GM21717 (cell line): ENCODE results near the gene WFS1.

Experiments used
- ATAC-seq: cut with Tn5 transposase; IDR thresholded peaks from one replicate; pipeline ENCODE4 v1.9.1; 2021; ENCODE audit warnings: mild to moderate bottlenecking, moderate library complexity; ENCODE audit not compliant: unreplicated experiment

WFS1 gene

DNA sequence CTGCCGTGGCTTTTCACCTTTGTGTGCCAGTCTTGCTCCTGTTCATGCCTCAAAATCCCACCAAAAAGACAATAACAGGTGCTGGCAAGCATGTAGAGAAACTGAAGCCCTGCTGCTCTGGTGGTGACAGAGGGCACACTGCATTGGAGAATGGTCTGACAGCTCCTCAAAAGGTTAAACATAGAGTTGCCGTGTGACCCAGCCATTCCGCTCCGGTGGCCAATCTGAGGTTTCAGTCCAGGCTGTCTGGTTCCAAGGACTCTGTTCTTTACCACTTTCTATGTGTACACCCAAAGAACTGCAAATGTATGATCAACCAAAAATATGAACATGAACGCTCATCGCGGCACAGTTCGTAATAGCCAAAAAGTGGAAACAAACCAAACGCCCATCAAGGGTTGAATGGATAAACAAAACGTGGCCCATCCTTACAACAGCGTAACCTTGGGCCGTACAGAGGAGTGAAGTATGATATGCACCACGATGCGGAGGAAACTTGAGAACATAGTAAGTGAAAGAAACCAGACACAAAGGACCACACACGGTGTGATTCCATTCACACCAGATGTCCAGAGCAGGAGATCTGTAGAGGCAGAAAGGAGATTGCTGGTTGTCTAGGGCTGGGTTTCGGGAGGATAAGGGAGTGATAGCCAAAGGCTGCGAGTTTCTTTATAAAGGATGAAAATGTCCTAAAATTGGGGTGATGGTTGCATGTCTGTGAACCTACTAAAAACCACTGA is 33.6 kb upstream of the WFS1 start:
- ATAC-seq: no peak

DNA sequence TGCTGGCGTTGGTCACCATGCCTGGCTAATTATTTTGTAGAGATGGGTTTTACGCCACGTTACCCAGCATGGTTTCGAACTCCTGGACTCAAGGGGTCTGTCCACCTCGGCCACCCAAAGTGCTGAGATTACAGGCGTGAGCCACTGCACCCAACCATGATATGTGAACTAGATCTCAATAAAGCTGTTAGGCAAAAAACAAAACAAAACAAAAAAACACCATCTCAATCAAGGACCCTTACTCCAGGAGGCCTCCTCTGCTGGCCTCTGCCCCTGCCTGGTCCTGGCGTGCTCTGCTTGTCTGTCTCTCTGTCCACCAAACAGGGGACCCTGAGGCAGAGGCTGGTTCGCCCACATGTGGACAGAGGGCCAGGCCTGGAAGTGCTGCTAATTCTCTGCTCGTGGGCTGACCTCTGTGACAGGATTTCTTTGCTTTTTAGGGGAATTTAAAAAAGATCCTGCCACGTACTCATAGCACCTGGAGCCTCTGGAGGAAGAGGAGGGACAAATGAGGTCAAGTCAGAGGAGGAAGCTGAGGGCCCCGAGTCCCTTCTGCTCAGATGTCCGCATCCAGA is 32.7 kb upstream of the WFS1 start:
- no peak for ATAC-seq

DNA sequence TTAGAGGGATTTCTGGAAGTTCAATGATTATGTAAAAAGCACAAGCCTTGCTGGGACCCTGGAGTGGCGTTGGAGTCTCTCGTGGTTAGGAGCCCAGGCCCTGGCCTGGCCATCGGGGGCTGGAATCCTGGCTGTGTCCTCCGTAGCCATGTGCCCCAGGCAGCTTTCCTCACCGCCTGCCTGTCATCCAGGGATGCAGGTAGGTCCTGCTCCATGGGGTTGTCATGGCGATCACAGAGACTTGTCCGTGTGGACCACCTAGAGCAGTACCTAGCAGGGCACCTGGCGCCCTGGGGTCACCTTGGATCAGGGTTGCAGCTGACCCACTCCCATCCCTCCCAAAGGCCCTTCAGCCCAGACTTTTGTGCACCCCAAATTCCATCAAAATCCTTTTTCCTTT is 30.2 kb upstream of the WFS1 start:
- no peak for ATAC-seq

DNA sequence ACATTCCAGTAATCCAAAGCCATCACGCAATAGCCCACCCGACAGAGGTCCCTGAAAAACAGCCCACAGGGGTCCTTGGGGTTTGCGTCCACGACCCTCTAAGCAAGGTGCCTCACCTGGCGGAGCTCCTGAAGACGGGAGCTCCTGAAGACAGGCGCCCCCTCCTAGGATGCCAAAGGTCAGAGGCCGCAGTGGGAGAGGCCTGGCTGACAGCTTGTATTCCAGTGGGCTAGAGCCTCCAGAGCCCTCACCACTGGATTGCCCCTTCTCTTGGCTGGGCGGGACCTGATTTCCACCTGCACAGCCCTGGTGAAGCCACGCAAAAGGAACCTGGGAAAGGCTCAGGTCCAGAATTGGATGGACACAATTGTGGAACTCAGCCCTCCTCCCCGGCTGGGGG is 29.7 kb upstream of the WFS1 start:
- ATAC-seq: no peak

DNA sequence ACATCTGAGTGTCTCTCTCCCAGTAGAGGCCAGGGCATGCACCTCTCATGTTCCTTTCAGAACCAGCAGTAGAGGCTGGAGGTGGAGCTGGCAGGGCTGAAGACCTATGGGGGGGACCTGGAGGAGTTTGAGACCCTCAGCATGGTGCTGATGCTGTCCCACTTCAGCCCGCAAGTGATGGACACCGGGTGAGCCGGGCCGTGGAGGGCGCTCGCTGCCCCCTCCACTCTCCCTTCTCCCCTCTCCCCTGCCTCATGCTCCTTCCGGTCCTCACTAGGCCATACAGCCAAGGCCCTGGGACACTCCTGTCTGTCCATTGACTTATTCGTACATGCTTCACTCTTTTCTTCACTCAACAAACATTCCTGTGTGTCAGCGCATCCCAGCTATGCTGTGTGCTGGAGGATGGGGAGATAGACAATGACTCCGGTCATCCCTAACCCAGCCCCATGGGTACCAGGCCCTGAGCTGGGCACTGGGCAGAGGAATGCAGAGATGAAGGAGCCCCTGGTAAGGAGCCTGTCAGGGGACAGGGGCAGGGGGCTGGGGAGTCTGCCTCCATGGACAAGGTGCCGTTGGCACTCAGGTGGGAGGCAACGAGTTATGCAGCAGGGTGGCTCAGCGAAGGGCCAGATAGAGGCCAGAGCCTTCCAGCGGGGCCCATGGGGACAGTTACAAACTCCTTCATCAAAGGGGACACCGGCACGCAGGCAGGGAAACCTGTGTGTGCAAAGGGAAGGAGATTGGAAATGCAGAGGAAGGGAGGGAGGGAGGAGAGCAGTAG is 28.4 kb upstream of the WFS1 start:
- no peak for ATAC-seq

DNA sequence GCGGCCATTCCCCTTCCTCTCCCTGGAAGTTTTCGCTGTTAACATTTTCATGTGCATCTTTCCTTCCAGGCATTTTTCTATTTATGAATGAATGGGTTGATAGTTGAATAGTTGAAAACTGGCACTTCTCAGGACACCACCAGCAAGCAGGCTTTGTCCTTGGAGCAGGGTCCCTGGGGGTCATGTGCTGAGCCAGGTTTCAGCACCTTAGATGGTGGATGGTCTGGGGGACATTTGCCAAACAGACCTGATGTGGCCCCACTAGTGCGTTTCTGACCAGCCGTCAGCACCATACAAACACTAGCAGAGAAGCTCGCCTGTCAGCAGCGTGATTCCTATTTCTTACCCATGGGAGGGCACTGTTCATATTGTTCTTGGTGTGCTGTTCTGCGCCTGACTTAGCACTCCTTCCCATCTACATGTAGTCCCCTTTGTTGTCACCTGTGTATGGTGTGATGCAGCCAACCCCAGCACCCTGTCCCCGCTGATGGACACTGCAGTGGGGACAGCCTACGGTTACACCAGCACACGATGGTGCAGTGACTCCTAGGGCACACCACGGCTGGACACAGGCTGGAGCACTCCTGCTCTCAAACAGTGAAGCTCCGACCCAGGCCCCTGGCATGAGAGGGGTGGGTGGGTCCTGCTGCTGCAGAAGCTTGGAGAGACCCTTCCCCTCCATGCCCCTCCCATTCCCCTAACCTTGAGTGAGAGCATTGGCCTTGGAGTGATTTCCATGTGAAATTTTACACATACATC is 27.2 kb upstream of the WFS1 start:
- no peak for ATAC-seq

DNA sequence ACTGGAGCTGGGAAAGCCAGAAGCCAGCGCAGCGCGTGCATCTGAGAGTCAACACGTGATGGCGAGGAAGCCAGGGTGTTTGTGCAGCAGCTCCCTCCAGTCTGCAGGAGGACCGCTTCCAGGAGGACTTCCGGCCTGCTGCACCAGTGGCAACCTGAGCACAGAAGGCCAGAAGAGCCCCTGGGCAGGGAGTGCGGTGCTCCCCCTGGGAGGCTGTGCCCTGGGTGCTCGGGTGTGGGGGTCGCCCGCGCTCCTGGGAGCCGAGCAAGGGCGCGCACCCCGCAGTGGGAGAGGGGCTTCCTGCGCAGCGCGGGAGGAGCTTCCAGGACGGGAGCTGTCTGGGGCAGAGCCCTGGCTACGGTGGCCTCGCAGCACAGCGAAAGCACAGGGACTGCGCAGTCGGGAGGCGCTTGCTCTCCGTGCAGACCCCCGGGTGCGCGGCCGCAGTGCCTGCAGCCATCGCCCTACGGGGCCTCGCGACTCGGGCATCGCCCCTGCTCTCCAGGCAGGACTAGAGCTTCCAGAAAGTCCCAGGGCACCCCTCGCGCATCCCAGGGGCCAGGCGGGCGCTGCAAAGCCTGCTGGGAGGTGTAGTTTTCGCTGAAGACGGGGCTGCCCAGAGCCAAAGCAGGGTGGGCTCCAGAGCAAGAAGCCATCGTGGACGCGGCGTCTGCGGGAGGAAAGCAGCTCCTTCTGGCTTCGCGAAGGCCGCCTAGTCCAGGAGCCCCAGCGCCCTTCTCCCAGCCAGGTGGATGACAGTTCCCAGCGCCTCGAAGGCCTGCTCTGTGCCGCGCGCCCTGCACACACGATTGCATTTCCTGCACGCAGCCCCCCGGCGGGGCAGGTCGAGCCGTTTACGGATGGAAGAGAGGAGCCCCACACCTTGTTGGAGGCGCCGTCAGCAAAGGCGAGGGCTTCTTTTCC is 24.1 kb upstream of the WFS1 start:
- no peak for ATAC-seq

DNA sequence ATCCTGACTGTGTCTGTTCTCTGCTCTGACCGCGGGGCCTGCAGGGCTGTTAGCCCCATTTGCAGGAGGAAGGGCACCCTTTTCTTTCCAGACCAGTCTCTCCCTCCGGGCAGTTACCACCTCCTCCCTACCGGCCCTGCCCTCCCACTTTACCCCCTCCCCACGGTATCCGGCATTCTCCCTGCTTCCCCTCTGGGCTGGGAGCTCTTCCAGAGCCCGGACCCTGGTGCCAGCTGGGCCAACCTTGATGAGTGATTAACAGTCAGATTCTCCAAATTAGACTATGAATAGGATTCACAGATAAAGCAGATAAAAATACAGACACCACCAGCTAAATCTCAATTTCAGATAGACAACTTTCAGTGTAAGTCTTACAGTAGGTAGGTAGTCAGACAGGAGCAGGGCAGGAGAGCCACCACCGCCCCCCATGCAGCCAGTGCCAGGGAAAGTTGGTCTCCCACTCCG is 23.4 kb upstream of the WFS1 start:
- ATAC-seq: no peak

DNA sequence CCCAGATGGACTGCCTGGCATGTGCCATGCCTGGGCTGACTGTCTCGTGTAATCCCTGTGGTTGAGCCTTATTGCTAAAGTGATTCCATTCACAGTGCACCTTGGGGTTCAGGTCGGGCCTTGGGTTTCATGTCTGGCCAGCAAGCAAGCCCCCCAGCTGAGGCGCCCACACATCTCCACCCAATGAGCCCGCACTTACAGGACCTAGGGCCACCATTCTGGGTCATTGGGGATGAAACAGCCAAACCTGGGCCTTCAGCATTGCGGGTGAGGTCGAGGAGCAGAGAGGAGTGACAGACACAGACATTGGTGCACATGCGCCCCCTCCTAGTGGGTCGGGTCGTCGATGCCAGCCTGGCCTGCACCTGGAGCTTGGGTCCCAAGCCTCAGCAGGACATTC is 21.3 kb upstream of the WFS1 start:
- ATAC-seq: no peak

DNA sequence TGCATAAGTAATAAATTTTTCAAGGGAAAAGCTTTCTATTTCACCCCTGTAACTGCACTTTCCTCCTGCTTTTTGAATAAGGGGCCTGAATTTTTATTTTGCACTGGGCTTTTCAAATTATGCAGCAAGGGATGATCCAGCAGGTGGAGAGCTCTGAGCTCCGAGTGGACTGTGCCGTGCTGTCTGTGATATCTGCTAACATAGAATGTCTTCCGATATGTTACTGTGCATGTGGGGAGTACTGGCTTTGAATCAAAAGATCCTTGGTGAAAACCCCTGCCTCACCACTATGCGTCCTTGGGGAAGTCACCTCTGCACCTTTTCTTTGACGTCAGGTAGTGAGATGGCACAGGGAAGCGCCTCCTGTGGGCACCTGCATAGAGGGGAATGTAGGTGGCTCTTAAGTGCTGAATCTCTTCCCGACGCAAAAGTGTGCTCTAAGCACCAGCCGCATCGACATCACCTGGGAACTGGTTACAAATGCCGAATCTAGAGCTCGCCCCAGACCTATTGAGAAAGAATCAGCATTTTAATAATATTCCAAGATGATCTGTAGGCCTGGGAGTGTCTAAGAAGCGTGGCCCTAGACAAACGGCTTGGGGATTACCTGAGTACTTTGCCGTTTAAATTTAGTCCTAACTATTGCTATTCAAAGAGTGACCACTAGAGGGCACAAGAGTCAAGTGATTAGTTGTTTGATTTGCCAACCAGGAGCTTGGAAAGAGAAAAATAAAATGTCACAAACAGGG is 19.2 kb upstream of the WFS1 start:
- ATAC-seq: no peak

DNA sequence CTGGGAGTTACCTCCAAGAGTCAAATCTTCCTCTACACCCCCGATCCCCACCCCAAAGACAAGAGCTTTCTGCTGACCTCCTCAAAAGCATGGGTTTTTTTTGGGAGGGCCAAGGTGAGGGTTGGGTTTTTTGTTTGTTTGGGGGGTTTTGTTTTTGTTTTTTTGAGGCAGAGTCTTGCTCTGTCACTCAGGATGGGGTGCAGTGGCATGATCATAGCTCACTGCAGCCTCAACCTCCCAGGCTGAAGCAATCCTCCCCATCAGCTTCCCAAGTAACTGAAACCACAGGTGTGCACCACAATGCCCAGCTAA is 18.7 kb upstream of the WFS1 start:
- ATAC-seq: no peak

DNA sequence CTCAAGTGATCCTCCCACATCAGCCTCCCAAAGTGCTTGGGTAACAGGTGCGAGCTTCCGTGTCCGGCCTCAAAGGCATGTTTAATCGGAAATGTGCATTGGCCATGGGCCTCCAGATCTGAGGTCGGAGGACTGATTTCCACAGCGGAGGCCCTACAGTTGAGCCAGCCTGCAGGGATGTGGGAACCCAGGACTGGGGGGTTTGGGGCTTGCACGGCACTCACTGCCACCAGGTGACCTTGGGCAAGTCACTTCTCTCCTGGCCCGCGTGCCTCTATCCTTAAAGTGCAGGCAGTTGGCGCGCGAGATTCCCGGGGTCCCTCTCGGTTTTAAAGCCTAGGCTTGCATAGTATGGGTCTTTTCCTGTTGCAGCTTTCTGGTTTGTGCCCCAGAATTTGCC is 18.3 kb upstream of the WFS1 start:
- no peak for ATAC-seq

DNA sequence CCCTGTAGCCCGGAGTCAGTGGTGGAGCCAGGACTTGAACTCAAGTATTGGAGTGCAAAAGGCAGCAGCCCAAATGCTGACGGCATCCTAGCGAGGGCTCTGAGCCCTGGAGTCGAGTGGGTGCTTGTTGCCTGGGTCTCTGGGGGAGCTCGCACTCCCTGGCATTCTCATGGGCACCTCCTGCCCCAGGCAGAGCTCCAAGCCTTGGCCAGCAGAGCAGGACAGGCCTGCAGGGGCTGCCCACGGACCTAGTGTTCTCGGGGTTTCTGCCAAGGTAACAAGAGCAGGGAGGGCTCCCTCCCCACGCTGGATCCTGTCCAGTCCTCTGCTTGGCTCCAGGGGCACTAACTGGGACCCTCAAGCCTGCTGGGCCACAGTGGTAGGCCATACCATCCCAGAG is 17.6 kb upstream of the WFS1 start:
- no peak for ATAC-seq

DNA sequence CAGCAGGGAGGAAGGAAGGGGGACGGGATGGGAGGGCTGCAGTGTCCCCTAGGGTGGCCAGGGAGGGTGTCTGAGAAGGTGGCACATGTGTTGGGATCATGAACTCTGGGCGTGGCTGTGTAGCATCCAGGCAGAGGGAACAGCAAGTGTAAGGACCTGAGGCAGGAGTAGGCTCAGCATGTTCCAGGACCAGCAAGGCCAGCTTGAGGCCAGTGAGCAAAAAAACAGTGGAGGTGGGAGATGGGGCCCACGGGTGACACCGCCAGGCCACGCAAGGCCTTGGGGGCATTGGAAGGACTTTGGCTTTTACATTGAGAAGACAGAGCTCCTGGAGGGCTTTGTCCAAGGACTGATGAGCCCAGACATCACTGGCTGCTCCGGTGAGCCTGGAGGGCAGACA is 16.5 kb upstream of the WFS1 start:
- ATAC-seq: no peak

DNA sequence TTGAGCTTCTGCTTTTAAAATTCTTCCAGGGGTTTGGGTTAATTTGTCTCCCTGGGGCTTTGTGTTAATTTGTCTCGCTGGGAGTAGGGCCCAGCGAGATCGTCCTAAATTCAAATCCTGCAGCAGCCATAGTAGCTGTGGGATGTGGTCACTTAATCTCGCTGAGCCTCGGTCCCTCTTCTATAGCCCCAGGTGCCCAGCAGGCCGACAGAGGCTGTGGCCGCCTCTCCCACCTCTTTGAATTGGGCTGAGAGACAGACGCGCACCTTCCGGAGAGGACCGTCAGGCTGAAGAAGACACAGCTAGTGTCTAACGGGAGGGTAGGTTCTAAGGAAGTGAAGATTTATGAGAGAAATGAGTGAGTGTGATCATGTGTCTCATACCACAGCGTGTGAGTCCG is 15.7 kb upstream of the WFS1 start:
- ATAC-seq: no peak

DNA sequence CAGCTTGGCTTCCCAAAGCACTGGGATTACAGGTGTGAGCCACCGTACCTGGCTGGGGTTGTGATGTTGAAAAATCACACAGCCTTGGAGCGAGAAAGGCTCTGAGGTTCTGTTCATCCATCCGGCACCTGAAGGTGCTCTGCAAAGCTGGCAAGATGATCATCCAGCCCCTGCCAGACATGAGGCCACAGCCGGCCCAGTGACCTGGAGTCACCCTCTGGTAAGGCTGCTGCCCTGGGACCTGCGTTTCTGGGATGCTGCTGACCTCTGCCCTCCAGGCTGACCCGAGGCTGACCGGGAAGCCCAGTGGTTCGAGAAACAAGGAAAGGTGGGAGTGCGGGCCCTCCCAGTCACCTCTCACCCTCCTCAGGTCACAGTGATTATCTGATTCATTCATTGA is 13.5 kb upstream of the WFS1 start:
- ATAC-seq: no peak

DNA sequence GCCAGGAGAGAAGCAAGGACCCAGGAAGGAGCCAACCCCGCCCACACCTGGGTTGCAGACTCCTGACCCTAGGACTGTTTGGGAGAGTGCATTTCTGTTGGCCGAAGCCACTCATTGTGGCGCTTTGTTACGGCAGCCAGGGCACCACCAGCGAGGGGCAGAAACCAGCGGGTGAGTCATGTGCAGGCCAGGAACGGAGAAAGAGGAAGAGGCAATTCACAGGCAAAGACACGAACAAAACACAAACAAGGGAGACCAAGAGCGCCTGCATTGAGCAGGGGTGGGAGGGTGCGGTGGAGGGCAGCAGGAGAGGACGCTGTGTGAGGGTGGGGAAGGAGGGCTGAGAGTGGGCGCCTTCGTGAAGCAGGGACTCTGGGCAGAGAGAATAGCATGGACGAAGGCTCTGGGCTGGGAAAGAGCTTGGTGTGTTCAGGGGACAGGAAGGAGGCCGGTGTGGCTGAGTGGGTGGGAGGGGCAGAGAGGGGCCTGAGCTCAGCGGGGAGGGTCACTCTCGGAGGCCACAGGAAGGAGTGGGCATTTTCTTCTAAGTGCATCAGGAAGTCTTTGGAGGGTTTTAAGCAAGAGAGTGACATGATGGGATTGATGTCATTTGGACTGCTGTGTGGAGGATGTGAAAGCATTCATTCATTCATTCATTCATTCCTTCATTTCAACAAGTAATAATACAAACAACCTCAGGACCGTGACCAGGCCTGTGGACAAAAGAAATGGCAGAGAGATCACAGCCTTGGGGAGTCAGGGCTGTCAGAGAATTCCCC is 12.2 kb upstream of the WFS1 start:
- ATAC-seq: no peak

DNA sequence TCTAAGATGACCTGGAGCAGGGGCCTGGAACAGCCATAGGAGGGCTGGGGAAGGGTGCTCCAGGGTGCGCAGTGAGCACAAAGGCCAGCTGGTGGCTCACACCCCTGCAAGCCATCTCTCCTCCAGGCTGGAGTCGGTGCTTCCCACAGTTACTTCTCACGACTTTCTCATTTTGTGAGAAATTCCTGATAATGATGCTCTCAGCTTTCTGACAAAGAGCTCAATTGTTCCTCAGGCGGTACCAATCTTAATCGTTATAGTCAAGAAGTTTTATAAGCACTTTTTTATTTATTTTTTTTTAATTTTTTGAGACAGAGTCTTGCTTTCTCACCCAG is 11.7 kb upstream of the WFS1 start:
- ATAC-seq: no peak

DNA sequence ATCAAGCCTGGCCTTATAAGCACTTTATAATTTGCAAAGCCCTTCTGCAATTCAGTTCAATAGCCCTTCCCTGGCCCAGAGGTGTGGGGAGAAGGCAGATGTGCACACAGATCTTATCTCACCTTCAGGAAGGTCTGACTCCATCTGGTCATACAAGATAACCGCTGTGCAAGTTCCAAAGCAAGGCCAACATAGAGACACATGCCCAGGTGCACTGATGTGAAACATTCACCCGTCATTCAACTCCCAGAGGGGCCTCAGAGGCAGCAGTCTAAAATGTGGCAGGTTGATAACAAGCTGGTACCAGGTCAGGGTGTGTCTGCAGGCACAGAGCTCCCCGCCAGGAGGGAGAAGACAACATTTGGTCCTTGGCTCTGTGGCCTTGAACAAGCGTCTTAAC is 10.9 kb upstream of the WFS1 start:
- ATAC-seq: no peak
